K562 (cell line): ENCODE measurements around the gene ADSS1. TPM values are rescaled to one million over a fixed set of nuclear protein-coding genes. Genes with fewer than 3 reads are reported as not detected.
A peak's percentile ranks its signal among the peaks of the same experiment; 100 is the strongest.

Experiments used
- JUND ChIP-seq, 2 experiments: IDR thresholded peaks; 2 replicates in 1 of 2; 3 replicates in 1 of 2; pipeline ENCODE4 v1.6.1; 2011; ENCODE audit warnings: borderline replicate concordance in 2 of 2, low read depth in 2 of 2, low read length in 2 of 2, improper control_type of control experiment in 1 of 2, missing biosample characterization in 1 of 2, missing genetic modification characterization in 1 of 2, missing genetic modification reagents in 1 of 2
- RAD21 ChIP-seq, 2 experiments: fragments of 250-450 bp in 1 of 2; fragments of 450-650 bp in 1 of 2; sonication (Bioruptor Pico) in 1 of 2; formaldehyde crosslinking in 1 of 2; IDR thresholded peaks in 1 of 2; conservative IDR thresholded peaks in 1 of 2; 2 replicates each; pipeline versions ENCODE4 v1.4.0 to v1.8.0; 2020 to 2022; ENCODE audit warnings: mild to moderate bottlenecking in 2 of 2, moderate library complexity in 1 of 2
- polyA plus RNA-seq, 8 experiments: library from polyadenylated mRNA; depleted of rRNA in 4 of 8; stranded (reverse) in 5 of 8; unstranded in 3 of 8; fragments of >200 nt; fragmentation: Nextera tagmentation in 2 of 8; fragmentation: Illumina TruSeq in 1 of 8; extraction: Ambion mirVana in 2 of 8; extraction: Trizol in 1 of 8; gene quantifications; 2 replicates each; pipeline versions ENCODE4 v1.2.1 to v1.2.3, GENCODE V29; 2011 to 2014; ENCODE audit warnings: inconsistent platforms in 1 of 8, missing spikeins in 1 of 8
- total RNA-seq, 7 experiments: library from RNA; depleted of rRNA in 6 of 7; stranded (reverse); fragments of >200 nt in 6 of 7; fragmentation: Illumina TruSeq in 2 of 7; extraction: Trizol in 2 of 7; gene quantifications; 2 replicates each; pipeline versions ENCODE4 v1.2.1 to v1.2.3, GENCODE V29; 2011 to 2021; ENCODE audit warnings: low replicate concordance in 1 of 7
- TF ChIP-seq, protein P1 (sequence below), 2 experiments: fragments of 450-650 bp; formaldehyde crosslinking in 1 of 2; IDR thresholded peaks; 2 replicates each; pipeline versions ENCODE4 v1.4.0 to v1.6.1; 2014 to 2020; ENCODE audit warnings: mild to moderate bottlenecking in 2 of 2, borderline replicate concordance in 1 of 2, low read depth in 1 of 2

ADSS1 gene
- total and polyA plus RNA-seq, 9 of the 15 experiments (the other 6 are each of a cell fraction or from before 2014, with no cell fraction given), result 0.53 to 5.9 (median 3.9) TPM

DNA sequence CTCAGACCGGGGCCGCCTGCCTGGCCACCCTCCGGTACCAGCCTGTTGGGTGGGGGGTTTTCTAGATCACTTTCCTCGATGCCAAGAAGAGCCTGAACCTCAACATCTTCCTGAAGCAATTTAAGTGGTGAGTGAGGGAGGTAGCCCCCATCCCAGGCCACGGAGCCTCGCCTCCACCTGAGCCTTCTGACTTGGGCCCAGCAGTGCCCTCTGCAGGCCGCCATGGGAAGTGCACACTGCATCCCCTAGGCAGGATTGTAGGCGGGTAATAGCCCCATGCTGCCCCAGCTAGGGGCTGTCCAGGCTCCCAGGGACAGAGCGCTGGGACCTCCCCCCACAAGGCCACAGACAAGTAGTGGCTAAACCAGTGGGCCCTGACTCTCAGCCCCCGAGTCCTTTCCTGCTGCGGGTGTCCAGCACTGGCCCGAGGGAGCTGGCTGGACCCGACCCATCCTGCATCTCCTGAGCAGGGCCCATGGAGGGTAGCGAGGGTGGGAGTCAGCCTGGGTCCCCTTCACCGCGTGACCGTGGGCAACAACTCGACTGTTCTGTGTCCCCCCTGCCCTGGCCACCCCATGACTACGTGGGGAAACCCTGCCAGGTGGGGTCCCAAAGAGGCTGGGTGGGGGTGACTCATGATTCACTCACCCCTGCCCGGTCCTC, 15.3 kb upstream of the ADSS1 start (continued):
- TF ChIP-seq, protein P1, sequence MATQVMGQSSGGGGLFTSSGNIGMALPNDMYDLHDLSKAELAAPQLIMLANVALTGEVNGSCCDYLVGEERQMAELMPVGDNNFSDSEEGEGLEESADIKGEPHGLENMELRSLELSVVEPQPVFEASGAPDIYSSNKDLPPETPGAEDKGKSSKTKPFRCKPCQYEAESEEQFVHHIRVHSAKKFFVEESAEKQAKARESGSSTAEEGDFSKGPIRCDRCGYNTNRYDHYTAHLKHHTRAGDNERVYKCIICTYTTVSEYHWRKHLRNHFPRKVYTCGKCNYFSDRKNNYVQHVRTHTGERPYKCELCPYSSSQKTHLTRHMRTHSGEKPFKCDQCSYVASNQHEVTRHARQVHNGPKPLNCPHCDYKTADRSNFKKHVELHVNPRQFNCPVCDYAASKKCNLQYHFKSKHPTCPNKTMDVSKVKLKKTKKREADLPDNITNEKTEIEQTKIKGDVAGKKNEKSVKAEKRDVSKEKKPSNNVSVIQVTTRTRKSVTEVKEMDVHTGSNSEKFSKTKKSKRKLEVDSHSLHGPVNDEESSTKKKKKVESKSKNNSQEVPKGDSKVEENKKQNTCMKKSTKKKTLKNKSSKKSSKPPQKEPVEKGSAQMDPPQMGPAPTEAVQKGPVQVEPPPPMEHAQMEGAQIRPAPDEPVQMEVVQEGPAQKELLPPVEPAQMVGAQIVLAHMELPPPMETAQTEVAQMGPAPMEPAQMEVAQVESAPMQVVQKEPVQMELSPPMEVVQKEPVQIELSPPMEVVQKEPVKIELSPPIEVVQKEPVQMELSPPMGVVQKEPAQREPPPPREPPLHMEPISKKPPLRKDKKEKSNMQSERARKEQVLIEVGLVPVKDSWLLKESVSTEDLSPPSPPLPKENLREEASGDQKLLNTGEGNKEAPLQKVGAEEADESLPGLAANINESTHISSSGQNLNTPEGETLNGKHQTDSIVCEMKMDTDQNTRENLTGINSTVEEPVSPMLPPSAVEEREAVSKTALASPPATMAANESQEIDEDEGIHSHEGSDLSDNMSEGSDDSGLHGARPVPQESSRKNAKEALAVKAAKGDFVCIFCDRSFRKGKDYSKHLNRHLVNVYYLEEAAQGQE (IDR thresholded peaks at IDR 0.05; ENCODE audit: borderline replicate concordance), result peak; percentile 78
- TF ChIP-seq, protein P1 (CRISPR knock-in tag; IDR thresholded peaks at IDR 0.05; ENCODE audit: low read depth), result no peak
- TF ChIP-seq RAD21 (CRISPR knock-in tag; conservative IDR thresholded peaks at IDR 0.05 in 1 of 2, IDR thresholded peaks at IDR 0.05 in 1 of 2), result peak; percentile 61 to 86
- 0 out of 2 replicates have a peak, but pooled peaks have one; percentile 9 for TF ChIP-seq JUND (IDR thresholded peaks at IDR 0.05; ENCODE audit: borderline replicate concordance, low read depth, low read length)
- no peak for TF ChIP-seq JUND (tag; IDR thresholded peaks at IDR 0.05; ENCODE audit: borderline replicate concordance, low read depth, low read length)
- TF ChIP-seq, all 486 proteins: peak for 10
